Smooth muscle cell (in vitro differentiated cells): ENCODE measurements around the gene RWDD3. TPM values are rescaled to one million over a fixed set of nuclear protein-coding genes. Genes with fewer than 3 reads are reported as not detected.

Experiments used
- DNase-seq: peaks from one replicate; lab custom pipeline; 2025; ENCODE audit not compliant: unreplicated experiment; lab: John Stamatoyannopoulos, UW
- H2AFZ ChIP-seq: fragments of 200-600 bp; sonication (generic); 2 replicates; pipeline ENCODE4 v1.6.0; 2016; ENCODE audit warnings: antibody characterized with exemption, low read depth, mild to moderate bottlenecking
- H3F3A ChIP-seq: fragments of 200-600 bp; sonication (generic); 2 replicates; pipeline ENCODE4 v1.6.0; 2017; ENCODE audit warnings: antibody characterized with exemption, low read depth
- H3K27ac ChIP-seq: fragments of 200-600 bp; sonication (generic); 2 replicates; pipeline ENCODE4 v1.5.1; 2016; ENCODE audit warnings: low read depth, mild to moderate bottlenecking
- H3K27me3 ChIP-seq: fragments of 200-600 bp; sonication (generic); 2 replicates; pipeline ENCODE4 v1.6.1; 2016; ENCODE audit warnings: low read depth, mild to moderate bottlenecking
- H3K36me3 ChIP-seq: fragments of 200-600 bp; sonication (generic); 2 replicates; pipeline ENCODE4 v1.5.1; 2016; ENCODE audit warnings: low read depth
- H3K4me1 ChIP-seq: fragments of 200-600 bp; sonication (generic); 2 replicates; pipeline ENCODE4 v1.5.1; 2016; ENCODE audit warnings: low read depth
- H3K4me2 ChIP-seq: fragments of 200-600 bp; sonication (generic); 2 replicates; pipeline ENCODE4 v1.6.0; 2016; ENCODE audit warnings: mild to moderate bottlenecking
- H3K4me3 ChIP-seq: fragments of 200-600 bp; sonication (generic); 2 replicates; pipeline ENCODE4 v1.5.1; 2016; ENCODE audit warnings: mild to moderate bottlenecking
- H3K79me2 ChIP-seq: fragments of 200-600 bp; sonication (generic); 2 replicates; pipeline ENCODE4 v1.6.0; 2016; ENCODE audit warnings: low read depth, mild to moderate bottlenecking
- H3K9ac ChIP-seq: fragments of 200-600 bp; sonication (generic); 2 replicates; pipeline ENCODE4 v1.6.0; 2016; ENCODE audit warnings: low read depth
- H3K9me3 ChIP-seq: fragments of 200-600 bp; sonication (generic); replicated peaks from 2 replicates; pipeline ENCODE4 v1.5.1; 2016; ENCODE audit warnings: low read depth
- H4K20me1 ChIP-seq: fragments of 200-600 bp; sonication (generic); 2 replicates; pipeline ENCODE4 v1.6.0; 2016; ENCODE audit warnings: low read depth
- CTCF ChIP-seq: fragments of 200-600 bp; sonication (generic); IDR thresholded peaks from 2 replicates; pipeline ENCODE4 v1.5.1; 2017; ENCODE audit warnings: borderline replicate concordance, mild to moderate bottlenecking, antibody characterized with exemption; ENCODE audit not compliant: insufficient read depth, poor library complexity, severe bottlenecking
- WGBS: methylation state at CpG from one replicate; pipeline ENCODE4 v1.1.7; 2016; ENCODE audit warnings: low lambda C conversion rate; 5-methylcytosine and 5-hydroxymethylcytosine counted together
- polyA plus RNA-seq: library from polyadenylated mRNA; unstranded; fragments of >200 nt; fragmentation: Nextera tagmentation; extraction: Ambion mirVana; gene quantifications from 2 replicates; pipeline ENCODE4 v1.2.1, GENCODE V29; 2016
- total RNA-seq: library from RNA; depleted of rRNA; stranded (reverse); fragments of >200 nt; gene quantifications from 2 replicates; pipeline ENCODE4 v1.2.3, GENCODE V29; 2014

Gene RWDD3
- total and polyA plus RNA-seq, 2 experiments from 2014 or later = 21.5 to 28.2 TPM

- H2AFZ ChIP-seq = peak overlapping the region; percentile 84
- no peaks in the 10 kb centered on the region for H3K27me3 ChIP-seq
- H3K9me3 ChIP-seq = no peaks in the 10 kb centered on the region
- H3K9ac ChIP-seq = no peak overlapping the region
- peak overlapping the region; percentile 64 for H3K27ac ChIP-seq
- peaks cover 4% of the 10 kb centered on the region for H3K4me1 ChIP-seq
- H3K79me2 ChIP-seq = no peaks in the 10 kb centered on the region
- H3K4me2 ChIP-seq = peak overlapping the region; percentile 49
- peaks cover 18% of the 10 kb centered on the region for H3F3A ChIP-seq
- H4K20me1 ChIP-seq = no peaks in the 10 kb centered on the region
- WGBS = 19% methylated on average over 6 of the region's 6 CpGs
- no peak for DNase-seq
- H3K36me3 ChIP-seq = no peaks in the 10 kb centered on the region
- TF ChIP-seq CTCF = no peak
- no peak overlapping the region for H3K4me3 ChIP-seq
These were observed 12.7 kb upstream of the RWDD3 start for GRCh38 chr1:95221306-95221705.

GRCh38 chr1:95222629-95223028, 11.4 kb upstream of the RWDD3 start:
- Histone ChIP-seq H3K9ac (no peak overlapping the region), H3K79me2 (no peaks in the 10 kb centered on the region), H3K27ac (peak overlapping the region; percentile 64), H3K27me3 (no peaks in the 10 kb centered on the region), H3F3A (peaks cover 18% of the 10 kb centered on the region), H3K4me2 (no peak overlapping the region), H2AFZ (no peak overlapping the region), H3K36me3 (no peaks in the 10 kb centered on the region), H3K4me3 (no peak overlapping the region), H3K9me3 (no peaks in the 10 kb centered on the region), H3K4me1 (peaks cover 4% of the 10 kb centered on the region), H4K20me1 (no peaks in the 10 kb centered on the region)
- no peak for DNase-seq
- WGBS = 88% methylated on average over 2 of the region's 2 CpGs
- no peak for TF ChIP-seq CTCF

- Histone ChIP-seq H3K36me3 (no peaks in the 10 kb centered on the region), H3K79me2 (no peaks in the 10 kb centered on the region), H3F3A (peaks cover 18% of the 10 kb centered on the region), H3K27me3 (no peaks in the 10 kb centered on the region), H3K4me2 (peak overlapping the region; percentile 41), H3K9ac (no peak overlapping the region), H3K27ac (peak overlapping the region; percentile 64), H2AFZ (no peak overlapping the region), H3K9me3 (no peaks in the 10 kb centered on the region), H3K4me3 (no peak overlapping the region), H3K4me1 (peaks cover 4% of the 10 kb centered on the region), H4K20me1 (no peaks in the 10 kb centered on the region)
- no peak for TF ChIP-seq CTCF
- DNase-seq = no peak
These were observed 10.9 kb upstream of the RWDD3 start for GRCh38 chr1:95223110-95223509.

- no peak overlapping the region for H3K27ac ChIP-seq
- WGBS = 69% methylated on average over 3 of the region's 3 CpGs
- H3K79me2 ChIP-seq = no peaks in the 10 kb centered on the region
- no peaks in the 10 kb centered on the region for H4K20me1 ChIP-seq
- H2AFZ ChIP-seq = no peak overlapping the region
- DNase-seq = no peak
- H3K9ac ChIP-seq = no peak overlapping the region
- peaks cover 9% of the 10 kb centered on the region for H3F3A ChIP-seq
- H3K4me1 ChIP-seq = peaks cover 4% of the 10 kb centered on the region
- no peak for TF ChIP-seq CTCF
- no peaks in the 10 kb centered on the region for H3K36me3 ChIP-seq
- H3K4me2 ChIP-seq = no peak overlapping the region
- H3K9me3 ChIP-seq = no peaks in the 10 kb centered on the region
- H3K4me3 ChIP-seq = no peak overlapping the region
- H3K27me3 ChIP-seq = no peaks in the 10 kb centered on the region
These were observed 7.0 kb upstream of the RWDD3 start for GRCh38 chr1:95226781-95227660.
